Endothelial cell (in vitro differentiated cells): ENCODE results near the gene TLE5. TPM values are rescaled to one million over a fixed set of nuclear protein-coding genes. Genes with fewer than 3 reads are reported as not detected.

ENCODE experiments used
- DNase-seq: peaks from one replicate; pipeline ENCODE4 v3.0.0; 2021; ENCODE audit warnings: low spot score
- H3K27ac Mint-ChIP-seq: one replicate; pipeline ENCODE4 v1.8.0; 2021; ENCODE audit warnings: mixed read lengths, inconsistent platforms; ENCODE audit not compliant: unreplicated experiment
- H3K27me3 Mint-ChIP-seq: one replicate; pipeline ENCODE4 v1.8.0; 2021; ENCODE audit warnings: mild to moderate bottlenecking, moderate library complexity, mixed read lengths, inconsistent platforms; ENCODE audit not compliant: unreplicated experiment
- H3K36me3 Mint-ChIP-seq: one replicate; pipeline ENCODE4 v1.8.0; 2021; ENCODE audit warnings: mild to moderate bottlenecking, low read depth, mixed read lengths, inconsistent platforms; ENCODE audit not compliant: unreplicated experiment
- H3K4me1 Mint-ChIP-seq: one replicate; pipeline ENCODE4 v1.8.0; 2021; ENCODE audit warnings: mild to moderate bottlenecking, mixed read lengths, inconsistent platforms; ENCODE audit not compliant: unreplicated experiment
- H3K4me3 Mint-ChIP-seq: one replicate; pipeline ENCODE4 v1.8.0; 2021; ENCODE audit warnings: mild to moderate bottlenecking, mixed read lengths, inconsistent platforms; ENCODE audit not compliant: unreplicated experiment
- H3K9me3 Mint-ChIP-seq: one replicate; pipeline ENCODE4 v1.8.0; 2021; ENCODE audit warnings: mixed read lengths, inconsistent platforms; ENCODE audit not compliant: unreplicated experiment
- CTCF ChIP-seq: fragments of 200-600 bp; sonication (generic); IDR thresholded peaks from one replicate; pipeline ENCODE4 v1.5.0; 2021; ENCODE audit warnings: antibody characterized with exemption; ENCODE audit not compliant: unreplicated experiment
- total RNA-seq: library from RNA; stranded (reverse); fragmentation: NEBNext Ultra II Directional; extraction: Animal tissue kit (Norgen Biotek cat#: 25700); gene quantifications from one replicate; pipeline ENCODE4 v1.2.1, GENCODE V29; 2021; ENCODE audit not compliant: unreplicated experiment

The TLE5 gene
- total RNA-seq, 1 donor from 2014 or later, result 343 TPM

GRCh38 chr19:3061182-3062161 lies 823 bp downstream of the TLE5 start:
- no peaks in the 10 kb centered on the region for H3K9me3 Mint-ChIP-seq
- H3K27ac Mint-ChIP-seq, result no peak overlapping the region
- peaks cover 10% of the 10 kb centered on the region for H3K4me1 Mint-ChIP-seq
- H3K36me3 Mint-ChIP-seq, result peaks cover 13% of the 10 kb centered on the region
- H3K27me3 Mint-ChIP-seq, result peaks cover 7% of the 10 kb centered on the region
- H3K4me3 Mint-ChIP-seq, result peak overlapping the region; percentile 90
- DNase-seq, result no peak
- no peak for TF ChIP-seq CTCF

- Mint-ChIP-seq H3K4me3 (peak overlapping the region; percentile 90), H3K4me1 (peaks cover 10% of the 10 kb centered on the region), H3K27me3 (peaks cover 7% of the 10 kb centered on the region), H3K36me3 (peaks cover 13% of the 10 kb centered on the region), H3K9me3 (no peaks in the 10 kb centered on the region), H3K27ac (no peak overlapping the region)
- DNase-seq, result no peak
- TF ChIP-seq CTCF, result no peak
These were observed 1.5 kb downstream of the TLE5 start for GRCh38 chr19:3060857-3061181.

- TF ChIP-seq CTCF, result no peak
- peaks cover 19% of the 10 kb centered on the region for H3K36me3 Mint-ChIP-seq
- H3K27ac Mint-ChIP-seq, result no peak overlapping the region
- peaks cover 10% of the 10 kb centered on the region for H3K4me1 Mint-ChIP-seq
- peak overlapping the region; percentile 69 for H3K4me3 Mint-ChIP-seq
- peaks cover 10% of the 10 kb centered on the region for H3K27me3 Mint-ChIP-seq
- H3K9me3 Mint-ChIP-seq, result no peaks in the 10 kb centered on the region
- DNase-seq, result no peak
These were observed 2.6 kb downstream of the TLE5 start for GRCh38 chr19:3059653-3060052.

- TF ChIP-seq CTCF, result no peak
These were observed 3.4 kb downstream of the TLE5 start for GRCh38 chr19:3058821-3059314.

More at GRCh38 chr19:3058821-3059314, 3.4 kb downstream of the TLE5 start:
- no peak for DNase-seq
- Mint-ChIP-seq H3K9me3 (no peaks in the 10 kb centered on the region), H3K27me3 (peaks cover 10% of the 10 kb centered on the region), H3K4me1 (peaks cover 10% of the 10 kb centered on the region), H3K27ac (no peak overlapping the region), H3K4me3 (no peak overlapping the region), H3K36me3 (peaks cover 21% of the 10 kb centered on the region)
